CD4-positive, alpha-beta memory T cell (primary cell): ENCODE results near the gene ZRANB1. TPM values are rescaled to one million over a fixed set of nuclear protein-coding genes. Genes with fewer than 3 reads are reported as not detected.

Experiments
- CTCF ChIA-PET: fragments of 350-600 bp; sonication (Branson Sonifier 250); formaldehyde crosslinking; loops from one replicate; lab custom pipeline; 2021; ENCODE audit warnings: inconsistent platforms; ENCODE audit not compliant: partially characterized antibody; lab: Charles Lee
- POLR2A ChIA-PET: fragments of 350-600 bp; sonication (Branson Sonifier 250); formaldehyde crosslinking; loops from one replicate; lab custom pipeline; 2021; ENCODE audit not compliant: partially characterized antibody; lab: Charles Lee
- DNase-seq, 5 donors: peaks; one replicate each; pipeline versions ENCODE4 v3.0.0 to v3.0.0-alpha.2; 2020 to 2022; ENCODE audit warnings: mixed read lengths in 1 of 5
- H3K27ac ChIP-seq: one replicate; pipeline ENCODE4 v1.7.0; 2013; ENCODE audit warnings: low read depth, low read length
- H3K27me3 ChIP-seq: 2 replicates; pipeline ENCODE4 v1.7.0; 2013; ENCODE audit warnings: mild to moderate bottlenecking, low read length, moderate library complexity; ENCODE audit not compliant: insufficient read depth
- H3K36me3 ChIP-seq: 2 replicates; pipeline ENCODE4 v1.7.0; 2013; ENCODE audit warnings: mild to moderate bottlenecking, low read length, moderate library complexity; ENCODE audit not compliant: insufficient read depth
- H3K4me1 ChIP-seq: 2 replicates; pipeline ENCODE4 v1.7.0; 2013; ENCODE audit warnings: mild to moderate bottlenecking, low read length, moderate library complexity; ENCODE audit not compliant: insufficient read depth
- H3K4me3 ChIP-seq, 2 donors: one replicate each; pipeline ENCODE4 v1.7.0; 2013; ENCODE audit warnings: low read length in 2 of 2, mild to moderate bottlenecking in 1 of 2
- H3K9me3 ChIP-seq, 2 donors: one replicate each; pipeline ENCODE4 v1.7.0; 2013; ENCODE audit warnings: low read length in 2 of 2, control low read depth in 1 of 2; ENCODE audit not compliant: control insufficient read depth in 1 of 2
- H3K27ac Mint-ChIP-seq, 7 donors: one replicate each; pipeline ENCODE4 v1.8.0; 2020 to 2021; ENCODE audit warnings: mixed read lengths in 7 of 7, mild to moderate bottlenecking in 6 of 7, inconsistent platforms in 3 of 7, moderate library complexity in 3 of 7
- H3K27me3 Mint-ChIP-seq, 2 donors: one replicate each; pipeline ENCODE4 v1.8.0; 2020 to 2021; ENCODE audit warnings: mixed read lengths in 2 of 2
- H3K36me3 Mint-ChIP-seq, 2 donors: one replicate each; pipeline ENCODE4 v1.8.0; 2020 to 2021; ENCODE audit warnings: mixed read lengths in 2 of 2, inconsistent platforms in 1 of 2, mild to moderate bottlenecking in 1 of 2
- H3K4me1 Mint-ChIP-seq, 4 donors: one replicate each; pipeline ENCODE4 v1.8.0; 2020 to 2021; ENCODE audit warnings: mixed read lengths in 4 of 4, mild to moderate bottlenecking in 1 of 4
- H3K4me3 Mint-ChIP-seq, 8 donors: one replicate each; pipeline ENCODE4 v1.8.0; 2020 to 2021; ENCODE audit warnings: mixed read lengths in 8 of 8, mild to moderate bottlenecking in 7 of 8, moderate library complexity in 6 of 8, inconsistent platforms in 3 of 8
- H3K9me3 Mint-ChIP-seq, 8 donors: one replicate each; pipeline ENCODE4 v1.8.0; 2020 to 2021; ENCODE audit warnings: mixed read lengths in 8 of 8, mild to moderate bottlenecking in 5 of 8, inconsistent platforms in 3 of 8, moderate library complexity in 1 of 8
- intact Hi-C: fragments of 100-400 bp; cut with micrococcal nuclease; formaldehyde crosslinking; loops from one replicate; pipeline ENCODE4 v1.15.1; 2023
- polyA plus RNA-seq, 2 donors: library from polyadenylated mRNA; unstranded; fragments of 300-500 nt; fragmentation: Illumina TruSeq; gene quantifications; one replicate each; pipeline ENCODE4 v1.2.3, GENCODE V29; 2021
- total RNA-seq, 2 experiments: library from RNA; stranded (reverse); gene quantifications; one replicate each; pipeline ENCODE4 v1.2.3, GENCODE V29; 2021

The ZRANB1 gene
- total and polyA plus RNA-seq, 4 experiments from 2014 or later, result 6.2 to 23.8 (median 16.4) TPM

DNA sequence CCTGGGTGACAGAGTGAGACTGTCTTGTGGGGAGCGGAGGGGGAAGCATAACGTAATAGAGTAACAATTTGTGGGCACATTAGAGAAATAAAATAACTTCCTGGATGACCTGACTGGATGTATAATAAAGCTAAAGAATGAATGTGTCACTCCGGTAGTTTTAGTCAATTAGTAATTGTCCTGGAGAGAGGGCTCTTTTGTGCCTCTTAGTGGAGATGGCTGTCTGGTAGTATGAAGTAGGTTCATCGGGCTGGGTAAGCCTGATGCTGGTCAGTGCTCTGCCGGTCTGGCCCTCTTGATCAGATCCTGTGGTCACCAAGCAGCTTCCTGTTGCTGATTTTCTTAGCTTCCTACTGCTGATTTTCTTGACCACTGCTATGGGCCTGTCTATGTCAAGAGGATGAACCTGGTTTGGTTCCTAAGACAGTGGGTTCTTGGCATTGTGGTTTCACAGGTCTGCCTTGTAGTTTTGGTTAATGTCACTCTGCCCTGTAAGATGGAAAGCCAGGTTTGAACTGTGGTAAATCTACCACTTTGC lies 34.1 kb downstream of the ZRANB1 start:
- Histone ChIP-seq H3K4me1 (no peaks in the 10 kb centered on the region), H3K36me3 (peaks cover 23% of the 10 kb centered on the region), H3K27me3 (no peaks in the 10 kb centered on the region), H3K9me3 (no peaks in the 10 kb centered on the region), H3K4me3 (no peak overlapping the region), H3K27ac (no peak overlapping the region)
- no peaks in the 10 kb centered on the region for H3K27me3 Mint-ChIP-seq
- H3K4me3 Mint-ChIP-seq, result peak overlapping the region in 1 of 8 donors; percentile 33
- POLR2A ChIA-PET, result no interaction called here
- no peaks in the 10 kb centered on the region for H3K9me3 Mint-ChIP-seq
- H3K36me3 Mint-ChIP-seq, result peaks cover 34 to 66% of the 10 kb centered on the region in 2 donors
- H3K27ac Mint-ChIP-seq, result peak overlapping the region in 5 of 7 donors; percentile 3 to 74 (median 62)
- CTCF ChIA-PET, result interaction anchor here (0.7 to 1.4 kb wide), 2 partner anchors 10 to 16 kb away, joined by 3 to 4 read pairs; no protein-coding TSS in a partner anchor
- peaks cover 18 to 31% (median 28%) of the 10 kb centered on the region in 4 donors for H3K4me1 Mint-ChIP-seq
- DNase-seq, result no peak
- intact Hi-C loops, result no loop called here

DNA sequence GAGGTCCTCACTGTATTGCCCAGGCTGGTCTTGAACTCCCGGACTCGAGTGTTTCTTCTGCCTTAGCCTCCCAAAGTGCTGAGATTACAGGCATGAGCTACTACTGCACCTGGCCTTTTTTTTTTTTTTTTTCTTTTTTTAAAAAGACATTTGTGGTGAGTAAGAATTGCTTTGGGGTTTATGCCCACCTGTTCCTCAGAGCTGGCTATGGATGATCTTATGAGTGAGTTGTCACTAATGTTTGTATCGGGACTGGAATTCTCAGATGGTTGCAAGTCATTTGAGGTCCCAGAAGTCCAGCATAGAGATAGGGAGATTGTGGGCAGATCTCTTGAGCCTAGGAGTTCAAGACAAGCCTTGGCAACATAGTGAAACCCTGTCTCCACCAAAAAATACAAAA lies 35.2 kb downstream of the ZRANB1 start:
- no peaks in the 10 kb centered on the region for H3K9me3 ChIP-seq
- ChIA-PET POLR2A (interaction anchor here (0.7 kb wide), 1 partner anchor 1021 kb away, joined by 4 read pairs; no protein-coding TSS in a partner anchor), CTCF (no interaction called here)
- H3K4me3 ChIP-seq, result no peak overlapping the region
- Mint-ChIP-seq H3K4me3 (no peak overlapping the region), H3K27ac (peak overlapping the region in 1 of 7 donors; percentile 52), H3K27me3 (no peaks in the 10 kb centered on the region), H3K36me3 (peaks cover 46 to 69% of the 10 kb centered on the region in 2 donors), H3K9me3 (no peaks in the 10 kb centered on the region), H3K4me1 (peaks cover 16 to 31% (median 24%) of the 10 kb centered on the region in 4 donors)
- intact Hi-C loops, result no loop called here
- no peak overlapping the region for H3K27ac ChIP-seq
- H3K36me3 ChIP-seq, result peaks cover 30% of the 10 kb centered on the region
- no peaks in the 10 kb centered on the region for H3K27me3 ChIP-seq
- DNase-seq, result no peak
- H3K4me1 ChIP-seq, result no peaks in the 10 kb centered on the region

DNA sequence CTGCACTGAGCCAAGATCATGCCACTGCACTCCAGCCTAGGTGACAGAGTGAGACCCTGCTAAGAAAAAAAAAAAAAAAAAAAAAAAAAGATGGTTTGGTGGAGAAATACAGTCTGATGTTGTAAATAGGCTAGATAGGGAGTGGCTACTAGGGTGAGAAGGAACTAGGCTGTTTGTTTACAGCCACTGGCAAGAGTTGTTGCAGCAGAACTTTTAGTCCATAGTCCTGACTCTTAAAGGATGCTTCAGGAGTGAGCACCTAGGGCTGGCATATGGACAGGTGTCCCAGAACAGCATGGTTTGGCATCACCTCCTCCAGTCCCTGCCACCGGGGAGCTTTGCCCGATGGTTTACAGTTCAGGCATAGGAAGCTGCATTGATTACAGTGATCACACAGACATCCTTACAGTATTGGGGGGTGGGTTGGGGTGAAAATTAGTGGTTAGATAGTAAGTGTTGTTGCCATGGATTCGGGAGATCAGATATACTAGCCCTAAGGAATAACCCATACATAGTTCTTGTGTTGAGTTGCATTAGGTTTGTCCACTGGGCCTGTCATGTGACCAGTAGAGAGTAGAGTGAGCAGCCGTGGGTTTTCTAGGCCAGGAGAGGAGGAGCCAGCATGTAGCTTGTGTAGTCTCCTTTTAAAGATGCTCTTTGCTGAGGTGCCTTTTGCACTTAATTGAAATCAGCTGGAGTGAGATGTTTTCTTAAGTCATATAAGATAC lies 35.9 kb downstream of the ZRANB1 start:
- Histone ChIP-seq H3K4me3 (no peak overlapping the region), H3K27me3 (no peaks in the 10 kb centered on the region), H3K4me1 (no peaks in the 10 kb centered on the region), H3K9me3 (no peaks in the 10 kb centered on the region), H3K36me3 (peaks cover 36% of the 10 kb centered on the region), H3K27ac (no peak overlapping the region)
- H3K9me3 Mint-ChIP-seq, result no peaks in the 10 kb centered on the region
- ChIA-PET CTCF (interaction anchor here (1.5 kb wide), 1 partner anchor 13 kb away, joined by 8 read pairs; no protein-coding TSS in a partner anchor), POLR2A (interaction anchor here (0.7 kb wide), 1 partner anchor 1020 kb away, joined by 4 read pairs; no protein-coding TSS in a partner anchor)
- peaks cover 52 to 70% of the 10 kb centered on the region in 2 donors for H3K36me3 Mint-ChIP-seq
- peak overlapping the region in 3 of 7 donors; percentile 5 to 73 (median 29) for H3K27ac Mint-ChIP-seq
- H3K27me3 Mint-ChIP-seq, result no peaks in the 10 kb centered on the region
- no peak overlapping the region for H3K4me3 Mint-ChIP-seq
- intact Hi-C loops, result no loop called here
- no peak for DNase-seq
- peaks cover 16 to 29% (median 24%) of the 10 kb centered on the region in 4 donors for H3K4me1 Mint-ChIP-seq

DNA sequence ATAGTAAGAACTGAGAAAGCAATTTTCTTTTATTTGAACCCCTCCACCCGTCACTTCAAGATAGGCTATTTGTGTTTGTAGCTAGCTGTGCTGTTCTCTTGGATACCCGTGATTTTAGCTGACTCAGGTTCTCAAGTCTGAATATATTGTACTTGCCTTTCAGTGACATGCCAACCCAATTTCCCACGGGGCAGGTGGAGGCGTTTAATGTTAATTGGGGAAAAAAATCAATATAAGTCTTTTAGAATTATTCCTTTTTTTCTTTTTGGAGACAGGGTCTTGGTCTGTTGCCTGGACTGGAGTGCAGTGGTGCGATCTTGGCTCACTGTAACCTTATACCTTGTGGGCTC lies 36.4 kb downstream of the ZRANB1 start:
- intact Hi-C loops, result no loop called here
- CTCF ChIA-PET, result interaction anchor here (1.5 kb wide), 1 partner anchor 12 kb away, joined by 8 read pairs; no protein-coding TSS in a partner anchor
- no peak for DNase-seq

DNA sequence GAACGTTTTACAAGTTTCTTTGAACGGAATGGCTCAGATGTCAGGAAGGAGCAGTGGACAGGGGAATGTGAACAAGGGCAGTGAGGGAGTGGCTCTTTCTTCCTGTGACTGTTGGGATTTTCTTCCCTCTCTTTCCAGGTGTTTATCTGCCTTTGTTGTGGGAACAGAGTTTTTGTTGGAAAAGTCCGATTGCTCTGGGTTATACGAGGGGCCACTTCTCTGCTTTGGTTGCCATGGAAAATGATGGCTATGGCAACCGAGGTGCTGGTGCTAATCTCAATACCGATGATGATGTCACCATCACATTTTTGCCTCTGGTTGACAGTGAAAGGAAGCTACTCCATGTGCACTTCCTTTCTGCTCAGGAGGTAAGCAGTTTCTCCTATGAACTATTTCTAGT lies 41.4 kb downstream of the ZRANB1 start:
- CTCF ChIA-PET, result interaction anchor here (2.3 kb wide), 1 partner anchor 9 kb away, joined by 7 read pairs; no protein-coding TSS in a partner anchor
- H3K4me3 ChIP-seq, result no peak overlapping the region
- peaks cover 40% of the 10 kb centered on the region for H3K36me3 ChIP-seq
- no peaks in the 10 kb centered on the region for H3K27me3 ChIP-seq
- Mint-ChIP-seq H3K4me1 (peaks cover 0 to 9% (median under 1%) of the 10 kb centered on the region in 4 donors), H3K27me3 (no peaks in the 10 kb centered on the region), H3K9me3 (no peaks in the 10 kb centered on the region), H3K4me3 (no peak overlapping the region), H3K27ac (peak overlapping the region in 2 of 7 donors; percentile 6 to 25), H3K36me3 (peaks cover 63 to 75% of the 10 kb centered on the region in 2 donors)
- no peak overlapping the region for H3K27ac ChIP-seq
- no peaks in the 10 kb centered on the region for H3K9me3 ChIP-seq
- intact Hi-C loops, result no loop called here
- no peak for DNase-seq
- POLR2A ChIA-PET, result no interaction called here
- no peaks in the 10 kb centered on the region for H3K4me1 ChIP-seq

More for the DNA sequence above, 36.4 kb downstream of the ZRANB1 start:
- H3K36me3 Mint-ChIP-seq, result peaks cover 55 to 72% of the 10 kb centered on the region in 2 donors
- no peak overlapping the region for H3K4me3 ChIP-seq
- no peak overlapping the region for H3K4me3 Mint-ChIP-seq
- H3K36me3 ChIP-seq, result peaks cover 42% of the 10 kb centered on the region
- no peak overlapping the region for H3K27ac ChIP-seq
- H3K9me3 Mint-ChIP-seq, result no peaks in the 10 kb centered on the region
- peak overlapping the region in 1 of 7 donors; percentile 5 for H3K27ac Mint-ChIP-seq
- no peaks in the 10 kb centered on the region for H3K27me3 ChIP-seq
- POLR2A ChIA-PET, result no interaction called here
- H3K27me3 Mint-ChIP-seq, result no peaks in the 10 kb centered on the region
- no peaks in the 10 kb centered on the region for H3K9me3 ChIP-seq
- H3K4me1 ChIP-seq, result no peaks in the 10 kb centered on the region
- peaks cover 16 to 28% (median 24%) of the 10 kb centered on the region in 4 donors for H3K4me1 Mint-ChIP-seq

DNA sequence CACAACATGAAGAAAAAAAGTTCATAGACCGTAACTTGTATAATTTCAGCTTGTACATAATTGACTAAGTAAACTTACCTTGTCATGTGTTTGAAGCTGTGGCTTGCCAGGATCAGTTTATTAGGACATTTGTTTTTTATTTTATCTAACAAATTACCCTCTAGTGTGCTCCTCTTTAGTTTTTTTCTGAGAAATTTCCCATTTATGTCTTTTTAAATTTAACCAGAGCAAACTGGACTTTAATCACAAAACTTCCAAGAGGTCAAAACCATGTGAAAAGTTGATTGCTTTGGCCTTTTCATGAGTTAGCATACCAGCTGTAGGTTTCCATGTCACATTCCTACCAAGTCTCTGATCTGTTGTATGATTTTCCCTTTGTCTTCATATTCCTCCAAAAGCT lies 42.5 kb downstream of the ZRANB1 start:
- Mint-ChIP-seq H3K27me3 (no peaks in the 10 kb centered on the region), H3K4me3 (no peak overlapping the region), H3K27ac (peak overlapping the region in 1 of 7 donors; percentile 70), H3K36me3 (peaks cover 66 to 79% of the 10 kb centered on the region in 2 donors), H3K4me1 (peaks cover 0 to 5% (median under 1%) of the 10 kb centered on the region in 4 donors), H3K9me3 (no peaks in the 10 kb centered on the region)
- intact Hi-C loops, result no loop called here
- no peaks in the 10 kb centered on the region for H3K9me3 ChIP-seq
- peaks cover 40% of the 10 kb centered on the region for H3K36me3 ChIP-seq
- CTCF ChIA-PET, result interaction anchor here (2.3 kb wide), 1 partner anchor 8 kb away, joined by 7 read pairs; no protein-coding TSS in a partner anchor
- POLR2A ChIA-PET, result interaction anchor here (0.5 kb wide), 1 partner anchor 1957 kb away, joined by 3 read pairs; no protein-coding TSS in a partner anchor
- H3K4me1 ChIP-seq, result no peaks in the 10 kb centered on the region
- DNase-seq, result no peak
- no peaks in the 10 kb centered on the region for H3K27me3 ChIP-seq
- no peak overlapping the region for H3K27ac ChIP-seq
- H3K4me3 ChIP-seq, result no peak overlapping the region

DNA sequence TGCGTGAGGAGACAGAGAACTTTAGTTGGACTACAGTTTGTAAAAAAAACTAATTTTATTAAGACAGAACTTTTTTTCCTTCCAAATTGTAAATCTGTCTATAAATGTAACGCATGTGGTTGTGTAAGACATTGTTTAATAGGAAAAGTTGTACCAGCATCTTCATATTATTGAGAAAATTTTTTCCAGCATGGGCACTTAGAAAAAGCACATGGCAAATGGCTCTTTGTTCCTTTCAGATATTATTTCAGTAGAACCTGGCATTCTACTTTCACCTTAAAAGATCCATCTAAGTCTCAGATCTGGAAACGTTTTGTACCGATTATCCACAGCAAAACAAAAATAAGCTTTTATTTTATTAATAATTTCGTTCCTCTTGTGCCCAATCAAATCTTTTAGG lies 43.2 kb downstream of the ZRANB1 start:
- Mint-ChIP-seq H3K27me3 (no peaks in the 10 kb centered on the region), H3K36me3 (peaks cover 69 to 78% of the 10 kb centered on the region in 2 donors), H3K4me3 (no peak overlapping the region), H3K9me3 (no peaks in the 10 kb centered on the region), H3K4me1 (peaks cover 0 to 4% (median under 1%) of the 10 kb centered on the region in 4 donors), H3K27ac (no peak overlapping the region)
- no peak overlapping the region for H3K27ac ChIP-seq
- intact Hi-C loops, result no loop called here
- ChIA-PET CTCF (no interaction called here), POLR2A (no interaction called here)
- no peaks in the 10 kb centered on the region for H3K27me3 ChIP-seq
- peaks cover 40% of the 10 kb centered on the region for H3K36me3 ChIP-seq
- no peaks in the 10 kb centered on the region for H3K9me3 ChIP-seq
- DNase-seq, result no peak
- no peak overlapping the region for H3K4me3 ChIP-seq
- H3K4me1 ChIP-seq, result no peaks in the 10 kb centered on the region
